ENCODE results near the gene CD5L.
A peak's percentile ranks its signal among the peaks of the same experiment; 100 is the strongest.

The CD5L gene

GRCh38 chr1:157862114-157863070 lies 20.8 kb upstream of the CD5L start:
- ChIA-PET CTCF (interaction anchor here (0.7 to 1.9 kb wide), 3 partner anchors 28 to 499 kb away, joined by 3 to 8 read pairs (median 3); no protein-coding TSS in a partner anchor), POLR2A (no interaction called here)
- no peak for TF ChIP-seq CTCF (IDR thresholded peaks at IDR 0.05; ENCODE audit: control extremely low read depth, extremely low read depth, low read depth, missing control alignments)
- DNase-seq (ENCODE audit: extremely low spot score), result no peak

- ChIA-PET CTCF (interaction anchor here (0.9 to 1.8 kb wide), 4 partner anchors 14 to 276 kb away, joined by 3 to 4 read pairs (median 4); no protein-coding TSS in a partner anchor), POLR2A (no interaction called here)
- TF ChIP-seq CTCF (IDR thresholded peaks at IDR 0.05; ENCODE audit: control extremely low read depth, extremely low read depth, low read depth, missing control alignments), result no peak
- DNase-seq (ENCODE audit: extremely low spot score), result no peak
These were observed 14.9 kb upstream of the CD5L start for GRCh38 chr1:157856538-157856937.

GRCh38 chr1:157852476-157852875 lies 10.9 kb upstream of the CD5L start:
- DNase-seq (ENCODE audit: extremely low spot score), result no peak
- CTCF ChIA-PET, result interaction anchor here (0.9 kb wide), 1 partner anchor 13 kb away, joined by 3 read pairs; no protein-coding TSS in a partner anchor
- TF ChIP-seq CTCF (IDR thresholded peaks at IDR 0.05; ENCODE audit: control extremely low read depth, extremely low read depth, low read depth, missing control alignments), result no peak
- POLR2A ChIA-PET, result no interaction called here

GRCh38 chr1:157849229-157849875 lies 7.7 kb upstream of the CD5L start:
- CTCF ChIA-PET, result interaction anchor here (1.2 kb wide), 1 partner anchor 269 kb away, joined by 3 read pairs; no protein-coding TSS in a partner anchor
- POLR2A ChIA-PET, result no interaction called here
- peak; percentile 52 for DNase-seq (ENCODE audit: extremely low spot score)
- TF ChIP-seq CTCF (IDR thresholded peaks at IDR 0.05; ENCODE audit: control extremely low read depth, extremely low read depth, low read depth, missing control alignments), result no peak

- no peak for DNase-seq (ENCODE audit: extremely low spot score)
- ChIA-PET POLR2A (no interaction called here), CTCF (interaction anchor here (0.8 to 0.9 kb wide), 2 partner anchors 15 to 263 kb away, joined by 3 read pairs; no protein-coding TSS in a partner anchor)
- TF ChIP-seq CTCF (IDR thresholded peaks at IDR 0.05; ENCODE audit: control extremely low read depth, extremely low read depth, low read depth, missing control alignments), result no peak
These were observed 2.7 kb upstream of the CD5L start for GRCh38 chr1:157844089-157844830.

GRCh38 chr1:157842939-157843338 lies 1.3 kb upstream of the CD5L start:
- no peak for DNase-seq (ENCODE audit: extremely low spot score)
- TF ChIP-seq CTCF (IDR thresholded peaks at IDR 0.05; ENCODE audit: control extremely low read depth, extremely low read depth, low read depth, missing control alignments), result no peak
- CTCF ChIA-PET, result interaction anchor here (1.1 kb wide), 2 partner anchors 13 to 18 kb away, joined by 3 read pairs; no protein-coding TSS in a partner anchor
- POLR2A ChIA-PET, result no interaction called here
